DND-41 (cell line): ENCODE measurements around the gene DHX57.

Source experiments
- EZH2 ChIP-seq: IDR thresholded peaks from 3 replicates; pipeline ENCODE4 v1.6.1; 2012; ENCODE audit warnings: borderline replicate concordance, low read depth, mild to moderate bottlenecking, moderate library complexity, low read length, inconsistent platforms; ENCODE audit not compliant: severe bottlenecking
- TF ChIP-seq, protein P1 (sequence below): IDR thresholded peaks from 2 replicates; pipeline ENCODE4 v1.5.1; 2012; ENCODE audit warnings: borderline replicate concordance, low read length, moderate library complexity, mild to moderate bottlenecking; ENCODE audit not compliant: poor library complexity, severe bottlenecking; ENCODE audit errors: extremely low read depth

DNA sequence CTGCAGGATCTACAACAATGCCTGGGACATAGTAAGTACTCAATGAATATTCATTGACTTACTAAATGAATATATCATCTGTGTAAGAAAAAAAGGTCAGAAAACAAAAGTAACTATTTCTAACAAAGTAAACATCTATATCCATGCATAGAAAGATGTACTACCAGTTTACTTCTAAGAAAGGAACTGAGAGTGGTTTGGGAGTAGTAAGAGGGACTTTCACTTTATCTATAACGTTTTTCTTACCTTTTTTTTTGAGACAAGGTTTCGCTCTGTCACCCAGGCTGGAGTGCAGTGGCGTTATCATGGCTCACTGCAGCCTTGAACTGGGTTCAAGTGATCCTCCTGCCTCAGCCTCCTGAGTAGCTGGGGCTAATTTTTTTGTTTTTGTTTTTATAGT lies 25.7 kb downstream of the DHX57 start:
- TF ChIP-seq, protein P1, sequence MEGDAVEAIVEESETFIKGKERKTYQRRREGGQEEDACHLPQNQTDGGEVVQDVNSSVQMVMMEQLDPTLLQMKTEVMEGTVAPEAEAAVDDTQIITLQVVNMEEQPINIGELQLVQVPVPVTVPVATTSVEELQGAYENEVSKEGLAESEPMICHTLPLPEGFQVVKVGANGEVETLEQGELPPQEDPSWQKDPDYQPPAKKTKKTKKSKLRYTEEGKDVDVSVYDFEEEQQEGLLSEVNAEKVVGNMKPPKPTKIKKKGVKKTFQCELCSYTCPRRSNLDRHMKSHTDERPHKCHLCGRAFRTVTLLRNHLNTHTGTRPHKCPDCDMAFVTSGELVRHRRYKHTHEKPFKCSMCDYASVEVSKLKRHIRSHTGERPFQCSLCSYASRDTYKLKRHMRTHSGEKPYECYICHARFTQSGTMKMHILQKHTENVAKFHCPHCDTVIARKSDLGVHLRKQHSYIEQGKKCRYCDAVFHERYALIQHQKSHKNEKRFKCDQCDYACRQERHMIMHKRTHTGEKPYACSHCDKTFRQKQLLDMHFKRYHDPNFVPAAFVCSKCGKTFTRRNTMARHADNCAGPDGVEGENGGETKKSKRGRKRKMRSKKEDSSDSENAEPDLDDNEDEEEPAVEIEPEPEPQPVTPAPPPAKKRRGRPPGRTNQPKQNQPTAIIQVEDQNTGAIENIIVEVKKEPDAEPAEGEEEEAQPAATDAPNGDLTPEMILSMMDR: no peak
- no peak for TF ChIP-seq EZH2
